Uterus (tissue), 2 donors: ENCODE measurements around the gene NOX5.

Experiments
- POLR2A ChIP-seq, 2 donors: fragments of 450-650 bp; IDR thresholded peaks; one replicate each; pipeline ENCODE4 v1.6.1; 2016; ENCODE audit warnings: antibody characterized with exemption in 2 of 2, mild to moderate bottlenecking in 1 of 2, moderate library complexity in 1 of 2
- TF ChIP-seq, protein P1 (sequence below), 4 experiments: fragments of 200-600 bp in 2 of 4; fragments of 450-650 bp in 2 of 4; sonication (generic) in 2 of 4; IDR thresholded peaks; one replicate each; pipeline ENCODE4 v1.5.1; 2016 to 2019; ENCODE audit warnings: antibody characterized with exemption in 4 of 4, mild to moderate bottlenecking in 2 of 4, moderate library complexity in 1 of 4

- TF ChIP-seq, protein P1, sequence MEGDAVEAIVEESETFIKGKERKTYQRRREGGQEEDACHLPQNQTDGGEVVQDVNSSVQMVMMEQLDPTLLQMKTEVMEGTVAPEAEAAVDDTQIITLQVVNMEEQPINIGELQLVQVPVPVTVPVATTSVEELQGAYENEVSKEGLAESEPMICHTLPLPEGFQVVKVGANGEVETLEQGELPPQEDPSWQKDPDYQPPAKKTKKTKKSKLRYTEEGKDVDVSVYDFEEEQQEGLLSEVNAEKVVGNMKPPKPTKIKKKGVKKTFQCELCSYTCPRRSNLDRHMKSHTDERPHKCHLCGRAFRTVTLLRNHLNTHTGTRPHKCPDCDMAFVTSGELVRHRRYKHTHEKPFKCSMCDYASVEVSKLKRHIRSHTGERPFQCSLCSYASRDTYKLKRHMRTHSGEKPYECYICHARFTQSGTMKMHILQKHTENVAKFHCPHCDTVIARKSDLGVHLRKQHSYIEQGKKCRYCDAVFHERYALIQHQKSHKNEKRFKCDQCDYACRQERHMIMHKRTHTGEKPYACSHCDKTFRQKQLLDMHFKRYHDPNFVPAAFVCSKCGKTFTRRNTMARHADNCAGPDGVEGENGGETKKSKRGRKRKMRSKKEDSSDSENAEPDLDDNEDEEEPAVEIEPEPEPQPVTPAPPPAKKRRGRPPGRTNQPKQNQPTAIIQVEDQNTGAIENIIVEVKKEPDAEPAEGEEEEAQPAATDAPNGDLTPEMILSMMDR (IDR thresholded peaks at IDR 0.05): no peak
- no peak for TF ChIP-seq POLR2A (IDR thresholded peaks at IDR 0.05)
These were observed 79.8 kb downstream of the NOX5 start for GRCh38 chr15:69094124-69094921.
